ENCODE measurements around the gene KLHL30.

GRCh38 chr2:238127165-238128060 is 11.1 kb upstream of the KLHL30 start:
- no peak for TF ChIP-seq POLR2A (IDR thresholded peaks at IDR 0.05)
- TF ChIP-seq CTCF (IDR thresholded peaks at IDR 0.05) = no peak

Measured in adrenal gland (tissue), 5 donors.